Fibroblast of lung (primary cell): Measurements from ENCODE around the gene ACTN1. TPM values are rescaled to one million over a fixed set of nuclear protein-coding genes. Genes with fewer than 3 reads are reported as not detected.

Experiments used
- DNase-seq, 2 donors: peaks; one replicate each; pipeline versions ENCODE4 v3.0.0 to v3.0.0-alpha.2; 2010; ENCODE audit warnings: low read depth in 2 of 2
- H2AFZ ChIP-seq: 2 replicates; pipeline ENCODE4 v1.5.1; 2012; ENCODE audit warnings: low read length, control low read depth, inconsistent platforms
- H3K27ac ChIP-seq: 2 replicates; pipeline ENCODE4 v1.5.1; 2011; ENCODE audit warnings: low read length, control low read depth; ENCODE audit not compliant: insufficient read depth
- H3K27me3 ChIP-seq: 2 replicates; pipeline ENCODE4 v1.5.1; 2011; ENCODE audit warnings: mild to moderate bottlenecking, low read length; ENCODE audit not compliant: control insufficient read depth, insufficient read depth
- H3K36me3 ChIP-seq: 2 replicates; pipeline ENCODE4 v1.5.1; 2011; ENCODE audit warnings: low read length; ENCODE audit not compliant: control insufficient read depth, insufficient read depth
- H3K4me1 ChIP-seq: 2 replicates; pipeline ENCODE4 v1.5.1; 2011; ENCODE audit warnings: low read length; ENCODE audit not compliant: control insufficient read depth, insufficient read depth; ENCODE audit errors: extremely low read depth
- H3K4me2 ChIP-seq: 2 replicates; pipeline ENCODE4 v1.5.1; 2011; ENCODE audit warnings: low read length, control low read depth; ENCODE audit not compliant: insufficient read depth; ENCODE audit errors: extremely low read depth
- H3K4me3 ChIP-seq, 4 experiments: fragments of 200-600 bp in 1 of 4; sonication (generic) in 1 of 4; replicated peaks in 1 of 4; 2 replicates each; pipeline ENCODE4 v1.5.1; 2011 to 2016; ENCODE audit warnings: low read length in 4 of 4, low read depth in 3 of 4, mild to moderate bottlenecking in 3 of 4, control low read depth in 2 of 4, inconsistent platforms in 1 of 4, mixed read lengths in 1 of 4; ENCODE audit not compliant: insufficient read depth in 1 of 4; ENCODE audit errors: control extremely low read depth in 1 of 4
- H3K79me2 ChIP-seq: 2 replicates; pipeline ENCODE4 v1.5.1; 2012; ENCODE audit warnings: mild to moderate bottlenecking, low read length, inconsistent platforms; ENCODE audit not compliant: control insufficient read depth, insufficient read depth
- H3K9ac ChIP-seq: 2 replicates; pipeline ENCODE4 v1.5.1; 2011; ENCODE audit warnings: mild to moderate bottlenecking, low read length, control low read depth; ENCODE audit not compliant: insufficient read depth
- H3K9me3 ChIP-seq: 2 replicates; pipeline ENCODE4 v1.5.1; 2012; ENCODE audit warnings: low read depth, low read length; ENCODE audit not compliant: control insufficient read depth, insufficient read depth
- H4K20me1 ChIP-seq: 2 replicates; pipeline ENCODE4 v1.5.1; 2011; ENCODE audit warnings: low read length; ENCODE audit not compliant: control insufficient read depth, insufficient read depth; ENCODE audit errors: extremely low read depth
- EZH2 ChIP-seq: IDR thresholded peaks from 2 replicates; pipeline ENCODE4 v1.5.1; 2012; ENCODE audit warnings: low read length, control low read depth, mild to moderate bottlenecking; ENCODE audit errors: missing control alignments
- polyA plus RNA-seq, 2 donors: library from polyadenylated mRNA; depleted of rRNA in 1 of 2; stranded (reverse) in 1 of 2; unstranded in 1 of 2; fragments of >200 nt; gene quantifications; 2 replicates each; pipeline ENCODE4 v1.2.1, GENCODE V29; 2011 to 2012; ENCODE audit warnings: missing spikeins in 1 of 2
- total RNA-seq: library from RNA; depleted of rRNA; stranded (reverse); fragments of >200 nt; gene quantifications from 2 replicates; pipeline ENCODE4 v1.2.1, GENCODE V29; 2014
- TF ChIP-seq, protein P1 (sequence below), 2 donors: IDR thresholded peaks in 1 of 2; conservative IDR thresholded peaks in 1 of 2; 1 replicate in 1 of 2; 2 replicates in 1 of 2; pipeline ENCODE4 v1.5.1; 2011 to 2012; ENCODE audit warnings: low read length in 2 of 2, control low read depth in 1 of 2, inconsistent platforms in 1 of 2, low read depth in 1 of 2, mild to moderate bottlenecking in 1 of 2

Gene ACTN1
- total and polyA plus RNA-seq, 2 donors (not counting 1 experiment from before 2014, with no cell fraction given): 254 to 729 TPM

GRCh38 chr14:68906439-68906838 is 72.7 kb downstream of the ACTN1 start:
- H3K27ac ChIP-seq: no peak overlapping the region
- no peaks in the 10 kb centered on the region for H3K4me1 ChIP-seq
- peaks cover 2% of the 10 kb centered on the region for H4K20me1 ChIP-seq

GRCh38 chr14:68905107-68905895 is 73.8 kb downstream of the ACTN1 start:
- no peaks in the 10 kb centered on the region for H3K27me3 ChIP-seq
- no peaks in the 10 kb centered on the region for H4K20me1 ChIP-seq
- H3K27ac ChIP-seq: no peak overlapping the region
- DNase-seq: no peak
- no peaks in the 10 kb centered on the region for H3K9me3 ChIP-seq
- H3K4me2 ChIP-seq: no peak overlapping the region
- peaks cover 56% of the 10 kb centered on the region for H3K36me3 ChIP-seq
- peaks cover 52% of the 10 kb centered on the region for H3K79me2 ChIP-seq
- no peaks in the 10 kb centered on the region for H3K4me1 ChIP-seq
- no peak overlapping the region for H2AFZ ChIP-seq
- TF ChIP-seq, protein P1, sequence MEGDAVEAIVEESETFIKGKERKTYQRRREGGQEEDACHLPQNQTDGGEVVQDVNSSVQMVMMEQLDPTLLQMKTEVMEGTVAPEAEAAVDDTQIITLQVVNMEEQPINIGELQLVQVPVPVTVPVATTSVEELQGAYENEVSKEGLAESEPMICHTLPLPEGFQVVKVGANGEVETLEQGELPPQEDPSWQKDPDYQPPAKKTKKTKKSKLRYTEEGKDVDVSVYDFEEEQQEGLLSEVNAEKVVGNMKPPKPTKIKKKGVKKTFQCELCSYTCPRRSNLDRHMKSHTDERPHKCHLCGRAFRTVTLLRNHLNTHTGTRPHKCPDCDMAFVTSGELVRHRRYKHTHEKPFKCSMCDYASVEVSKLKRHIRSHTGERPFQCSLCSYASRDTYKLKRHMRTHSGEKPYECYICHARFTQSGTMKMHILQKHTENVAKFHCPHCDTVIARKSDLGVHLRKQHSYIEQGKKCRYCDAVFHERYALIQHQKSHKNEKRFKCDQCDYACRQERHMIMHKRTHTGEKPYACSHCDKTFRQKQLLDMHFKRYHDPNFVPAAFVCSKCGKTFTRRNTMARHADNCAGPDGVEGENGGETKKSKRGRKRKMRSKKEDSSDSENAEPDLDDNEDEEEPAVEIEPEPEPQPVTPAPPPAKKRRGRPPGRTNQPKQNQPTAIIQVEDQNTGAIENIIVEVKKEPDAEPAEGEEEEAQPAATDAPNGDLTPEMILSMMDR (conservative IDR thresholded peaks at IDR 0.05 in 1 of 2, IDR thresholded peaks at IDR 0.05 in 1 of 2; ENCODE audit: low read depth in 1 of 2, low read length in 2 of 2): no peak
- no peak for TF ChIP-seq EZH2
- no peak overlapping the region for H3K9ac ChIP-seq
- no peak overlapping the region for H3K4me3 ChIP-seq

More at GRCh38 chr14:68906439-68906838, 72.7 kb downstream of the ACTN1 start:
- DNase-seq: no peak
- H3K4me2 ChIP-seq: no peak overlapping the region
- H3K4me3 ChIP-seq: no peak overlapping the region
- H3K27me3 ChIP-seq: no peaks in the 10 kb centered on the region
- H3K36me3 ChIP-seq: peaks cover 52% of the 10 kb centered on the region
- no peak for TF ChIP-seq EZH2
- TF ChIP-seq, protein P1 (conservative IDR thresholded peaks at IDR 0.05 in 1 of 2, IDR thresholded peaks at IDR 0.05 in 1 of 2; ENCODE audit: low read depth in 1 of 2, low read length in 2 of 2): no peak
- no peaks in the 10 kb centered on the region for H3K9me3 ChIP-seq
- no peak overlapping the region for H2AFZ ChIP-seq
- no peak overlapping the region for H3K9ac ChIP-seq
- peaks cover 60% of the 10 kb centered on the region for H3K79me2 ChIP-seq

- Histone ChIP-seq H3K36me3 (peaks cover 65% of the 10 kb centered on the region), H3K79me2 (peaks cover 46% of the 10 kb centered on the region), H3K9ac (no peak overlapping the region), H3K27ac (no peak overlapping the region), H3K4me3 (no peak overlapping the region), H2AFZ (no peak overlapping the region), H4K20me1 (no peaks in the 10 kb centered on the region), H3K9me3 (no peaks in the 10 kb centered on the region), H3K27me3 (no peaks in the 10 kb centered on the region), H3K4me1 (no peaks in the 10 kb centered on the region), H3K4me2 (no peak overlapping the region)
- TF ChIP-seq EZH2: no peak
- TF ChIP-seq, protein P1 (conservative IDR thresholded peaks at IDR 0.05 in 1 of 2, IDR thresholded peaks at IDR 0.05 in 1 of 2; ENCODE audit: low read depth in 1 of 2, low read length in 2 of 2): no peak
- DNase-seq: no peak
These were observed 76.7 kb downstream of the ACTN1 start for GRCh38 chr14:68902357-68902756.
